ENCODE data around the gene CIRBP.

CIRBP gene

DNA sequence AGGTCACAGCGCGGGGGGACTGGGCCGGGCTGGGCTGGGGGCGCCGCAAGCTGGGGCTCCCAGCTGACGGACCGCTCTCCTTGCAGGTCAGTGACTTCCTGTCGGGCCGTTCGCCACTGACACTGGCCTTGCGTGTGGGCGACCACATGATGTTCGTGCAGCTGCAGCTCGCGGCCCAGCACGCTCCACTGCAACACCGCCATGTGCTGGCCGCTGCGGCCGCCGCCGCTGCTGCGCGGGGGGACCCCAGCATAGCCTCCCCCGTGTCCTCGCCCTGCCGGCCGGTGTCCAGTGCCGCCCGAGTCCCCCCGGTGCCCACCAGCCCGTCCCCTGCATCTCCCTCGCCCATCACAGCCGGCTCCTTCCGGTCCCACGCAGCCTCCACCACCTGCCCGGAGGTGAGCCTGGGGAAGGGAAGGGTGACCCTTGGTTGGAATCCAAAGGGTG is 15.0 kb upstream of the CIRBP start:
- Histone ChIP-seq H3K4ac (ENCODE audit: low read depth, low read length) (peak overlapping the region; percentile 20), H4K8ac (ENCODE audit: low read depth, low read length) (no peak overlapping the region), H2BK120ac (ENCODE audit: insufficient read depth, low read length, poor library complexity) (peak overlapping the region; percentile 5), H2BK12ac (ENCODE audit: low read length) (no peak overlapping the region), H3K23ac (ENCODE audit: low read length) (no peak overlapping the region), H3K9ac (ENCODE audit: low read length) (no peak overlapping the region), H4K12ac (ENCODE audit: low read depth, low read length) (no peak overlapping the region), H3K18ac (ENCODE audit: low read length) (peak overlapping the region; percentile 18), H3K79me2 (ENCODE audit: control insufficient read depth, insufficient read depth, low read length, poor library complexity) (peaks cover 34% of the 10 kb centered on the region), H3K4me3 (ENCODE audit: low read depth, low read length) (no peak overlapping the region), H3K79me1 (ENCODE audit: low read length) (peaks cover 33% of the 10 kb centered on the region), H3K4me1 (ENCODE audit: control insufficient read depth in 1 of 2, insufficient read depth in 2 of 2, low read length in 2 of 2) (peaks cover 12 to 14% of the 10 kb centered on the region in 2 experiments), H3K27ac (ENCODE audit: low read depth, low read length) (peak overlapping the region; percentile 92), H3K36me3 (ENCODE audit: control insufficient read depth in 1 of 2, insufficient read depth in 2 of 2, low read length in 2 of 2) (peaks cover 75 to 84% of the 10 kb centered on the region in 2 experiments), H3K4me2 (ENCODE audit: low read length) (no peak overlapping the region), H3K9me3 (ENCODE audit: insufficient read depth, low read depth, low read length) (no peaks in the 10 kb centered on the region), H2AK5ac (ENCODE audit: low read length) (no peak overlapping the region), H3K27me3 (ENCODE audit: insufficient read depth, low read length) (no peaks in the 10 kb centered on the region), H3K14ac (ENCODE audit: low read length) (no peak overlapping the region), H4K91ac (ENCODE audit: low read depth, low read length) (peak overlapping the region; percentile 45), H2AFZ (ENCODE audit: insufficient read depth, low read length, poor library complexity) (no peak overlapping the region), H2BK5ac (ENCODE audit: low read depth, low read length, poor library complexity) (no peak overlapping the region)
- no CpG with 5 or more reads among the region's 37 CpGs for WGBS (ENCODE audit: extremely low coverage, insufficient coverage, insufficient read length)
- no peak for DNase-seq

DNA sequence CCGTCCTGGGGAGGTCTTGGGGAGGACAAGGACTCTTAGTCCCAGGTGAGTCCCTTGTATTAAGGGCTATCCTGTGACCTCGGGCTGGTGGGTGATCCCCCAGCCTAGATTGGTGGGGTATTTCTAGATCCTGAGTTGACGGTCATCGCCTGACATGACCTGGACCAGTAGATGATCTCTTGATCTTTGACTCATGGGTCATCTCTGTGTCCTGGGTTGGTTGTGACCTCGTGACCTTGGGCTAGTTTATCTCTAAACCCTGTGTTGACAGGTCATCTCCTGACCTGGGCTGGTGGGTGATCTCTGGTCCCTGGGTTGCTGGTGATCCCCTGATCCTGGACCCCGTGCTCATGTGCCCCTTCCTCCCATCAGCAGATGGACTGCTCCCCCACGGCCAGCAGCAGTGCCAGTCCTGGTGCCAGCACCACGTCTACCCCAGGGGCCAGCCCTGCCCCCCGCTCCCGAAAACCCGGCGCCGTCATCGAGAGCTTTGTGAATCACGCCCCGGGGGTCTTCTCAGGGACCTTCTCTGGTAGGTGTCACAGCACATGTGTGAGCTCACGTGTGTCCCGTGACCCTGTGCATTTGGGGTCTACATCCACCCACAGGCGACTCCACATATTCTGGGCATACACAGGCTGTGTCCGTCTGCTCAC is 14.5 kb upstream of the CIRBP start:
- peaks cover 75 to 84% of the 10 kb centered on the region in 2 experiments for H3K36me3 ChIP-seq (ENCODE audit: control insufficient read depth in 1 of 2, insufficient read depth in 2 of 2, low read length in 2 of 2)
- no peaks in the 10 kb centered on the region for H3K27me3 ChIP-seq (ENCODE audit: insufficient read depth, low read length)
- DNase-seq: no peak
- H4K8ac ChIP-seq (ENCODE audit: low read depth, low read length): no peak overlapping the region
- H3K9ac ChIP-seq (ENCODE audit: low read length): no peak overlapping the region
- WGBS (ENCODE audit: extremely low coverage, insufficient coverage, insufficient read length): no CpG with 5 or more reads among the region's 20 CpGs
- H2BK12ac ChIP-seq (ENCODE audit: low read length): no peak overlapping the region
- no peak overlapping the region for H3K4me2 ChIP-seq (ENCODE audit: low read length)
- H2BK120ac ChIP-seq (ENCODE audit: insufficient read depth, low read length, poor library complexity): no peak overlapping the region
- peaks cover 35% of the 10 kb centered on the region for H3K79me1 ChIP-seq (ENCODE audit: low read length)
- H3K4me1 ChIP-seq (ENCODE audit: control insufficient read depth in 1 of 2, insufficient read depth in 2 of 2, low read length in 2 of 2): peaks cover 17 to 19% of the 10 kb centered on the region in 2 experiments
- H2AK5ac ChIP-seq (ENCODE audit: low read length): no peak overlapping the region
- no peaks in the 10 kb centered on the region for H3K9me3 ChIP-seq (ENCODE audit: insufficient read depth, low read depth, low read length)
- peak overlapping the region; percentile 92 for H3K27ac ChIP-seq (ENCODE audit: low read depth, low read length)
- H2AFZ ChIP-seq (ENCODE audit: insufficient read depth, low read length, poor library complexity): no peak overlapping the region
- H4K91ac ChIP-seq (ENCODE audit: low read depth, low read length): no peak overlapping the region
- peaks cover 34% of the 10 kb centered on the region for H3K79me2 ChIP-seq (ENCODE audit: control insufficient read depth, insufficient read depth, low read length, poor library complexity)
- H3K23ac ChIP-seq (ENCODE audit: low read length): no peak overlapping the region
- H2BK5ac ChIP-seq (ENCODE audit: low read depth, low read length, poor library complexity): no peak overlapping the region
- no peak overlapping the region for H4K12ac ChIP-seq (ENCODE audit: low read depth, low read length)
- H3K14ac ChIP-seq (ENCODE audit: low read length): no peak overlapping the region
- no peak overlapping the region for H3K4ac ChIP-seq (ENCODE audit: low read depth, low read length)
- H3K18ac ChIP-seq (ENCODE audit: low read length): peak overlapping the region; percentile 6
- H3K4me3 ChIP-seq (ENCODE audit: low read depth, low read length): no peak overlapping the region

DNA sequence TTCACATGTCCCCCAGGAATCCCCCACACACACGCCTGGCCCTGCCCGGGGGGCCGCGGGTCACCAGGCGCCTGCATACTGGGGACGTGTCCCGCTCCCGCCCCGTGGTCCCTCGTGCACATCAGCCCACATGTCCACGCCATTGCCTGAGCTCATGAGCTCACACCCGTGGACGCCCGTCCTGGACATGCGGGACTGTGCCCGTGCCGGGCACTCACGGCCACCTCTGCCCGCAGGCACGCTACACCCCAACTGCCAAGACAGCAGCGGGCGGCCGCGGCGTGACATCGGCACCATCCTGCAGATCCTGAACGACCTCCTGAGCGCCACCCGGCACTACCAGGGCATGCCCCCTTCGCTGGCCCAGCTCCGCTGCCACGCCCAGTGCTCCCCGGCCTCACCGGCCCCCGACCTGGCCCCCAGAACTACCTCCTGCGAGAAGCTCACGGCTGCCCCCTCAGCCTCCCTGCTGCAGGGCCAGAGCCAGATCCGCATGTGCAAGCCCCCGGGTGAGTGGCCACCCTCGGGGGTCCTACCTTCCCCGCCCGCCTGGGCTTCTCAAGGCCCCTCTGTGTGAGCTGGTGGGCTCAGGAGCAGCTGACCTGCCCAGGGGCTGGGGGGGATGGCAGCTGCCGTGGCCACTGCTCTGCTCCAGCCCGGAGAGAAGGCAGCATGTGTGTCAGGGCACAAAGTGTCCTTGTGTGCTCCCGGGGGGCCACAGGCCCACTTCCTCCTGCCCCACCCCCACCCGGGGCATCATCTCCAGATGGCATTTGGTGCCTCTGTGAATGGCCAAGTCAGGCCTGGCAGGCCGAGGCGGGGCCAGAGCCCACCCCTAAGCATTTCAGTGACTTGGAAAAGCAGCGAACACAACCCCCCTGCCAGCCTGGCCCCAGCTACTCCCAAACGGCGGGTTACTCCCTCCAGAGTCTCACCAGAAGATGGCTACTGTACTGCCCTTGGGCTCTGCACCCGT is 13.7 kb upstream of the CIRBP start:
- Histone ChIP-seq H4K12ac (ENCODE audit: low read depth, low read length) (no peak overlapping the region), H3K9ac (ENCODE audit: low read length) (no peak overlapping the region), H2BK12ac (ENCODE audit: low read length) (no peak overlapping the region), H3K23ac (ENCODE audit: low read length) (no peak overlapping the region), H3K18ac (ENCODE audit: low read length) (peak overlapping the region; percentile 6), H3K4me1 (ENCODE audit: control insufficient read depth in 1 of 2, insufficient read depth in 2 of 2, low read length in 2 of 2) (peaks cover 23 to 27% of the 10 kb centered on the region in 2 experiments), H2BK120ac (ENCODE audit: insufficient read depth, low read length, poor library complexity) (no peak overlapping the region), H2AK5ac (ENCODE audit: low read length) (no peak overlapping the region), H3K14ac (ENCODE audit: low read length) (no peak overlapping the region), H3K9me3 (ENCODE audit: insufficient read depth, low read depth, low read length) (no peaks in the 10 kb centered on the region), H3K79me1 (ENCODE audit: low read length) (peaks cover 32% of the 10 kb centered on the region), H3K27ac (ENCODE audit: low read depth, low read length) (peak overlapping the region; percentile 3), H2AFZ (ENCODE audit: insufficient read depth, low read length, poor library complexity) (no peak overlapping the region), H4K91ac (ENCODE audit: low read depth, low read length) (no peak overlapping the region), H3K4me2 (ENCODE audit: low read length) (no peak overlapping the region), H4K8ac (ENCODE audit: low read depth, low read length) (no peak overlapping the region), H2BK5ac (ENCODE audit: low read depth, low read length, poor library complexity) (no peak overlapping the region), H3K36me3 (ENCODE audit: control insufficient read depth in 1 of 2, insufficient read depth in 2 of 2, low read length in 2 of 2) (peaks cover 69 to 76% of the 10 kb centered on the region in 2 experiments), H3K4me3 (ENCODE audit: low read depth, low read length) (no peak overlapping the region), H3K4ac (ENCODE audit: low read depth, low read length) (no peak overlapping the region), H3K27me3 (ENCODE audit: insufficient read depth, low read length) (no peaks in the 10 kb centered on the region), H3K79me2 (ENCODE audit: control insufficient read depth, insufficient read depth, low read length, poor library complexity) (peaks cover 27% of the 10 kb centered on the region)
- DNase-seq: no peak
- WGBS (ENCODE audit: extremely low coverage, insufficient coverage, insufficient read length): no CpG with 5 or more reads among the region's 52 CpGs

- H3K4me3 ChIP-seq (ENCODE audit: low read depth, low read length): no peak overlapping the region
- H4K91ac ChIP-seq (ENCODE audit: low read depth, low read length): no peak overlapping the region
- H2BK12ac ChIP-seq (ENCODE audit: low read length): no peak overlapping the region
- WGBS (ENCODE audit: extremely low coverage, insufficient coverage, insufficient read length): no CpG with 5 or more reads among the region's 46 CpGs
- no peak overlapping the region for H3K4ac ChIP-seq (ENCODE audit: low read depth, low read length)
- H3K4me2 ChIP-seq (ENCODE audit: low read length): no peak overlapping the region
- no peak overlapping the region for H2BK5ac ChIP-seq (ENCODE audit: low read depth, low read length, poor library complexity)
- DNase-seq: no peak
- H3K23ac ChIP-seq (ENCODE audit: low read length): no peak overlapping the region
- no peaks in the 10 kb centered on the region for H3K9me3 ChIP-seq (ENCODE audit: insufficient read depth, low read depth, low read length)
- no peak overlapping the region for H4K12ac ChIP-seq (ENCODE audit: low read depth, low read length)
- H3K27ac ChIP-seq (ENCODE audit: low read depth, low read length): no peak overlapping the region
- H2AFZ ChIP-seq (ENCODE audit: insufficient read depth, low read length, poor library complexity): no peak overlapping the region
- no peak overlapping the region for H3K14ac ChIP-seq (ENCODE audit: low read length)
- H3K27me3 ChIP-seq (ENCODE audit: insufficient read depth, low read length): no peaks in the 10 kb centered on the region
- H2BK120ac ChIP-seq (ENCODE audit: insufficient read depth, low read length, poor library complexity): no peak overlapping the region
- H3K79me2 ChIP-seq (ENCODE audit: control insufficient read depth, insufficient read depth, low read length, poor library complexity): peaks cover 18% of the 10 kb centered on the region
- peaks cover 60 to 63% of the 10 kb centered on the region in 2 experiments for H3K36me3 ChIP-seq (ENCODE audit: control insufficient read depth in 1 of 2, insufficient read depth in 2 of 2, low read length in 2 of 2)
- no peak overlapping the region for H3K18ac ChIP-seq (ENCODE audit: low read length)
- H3K4me1 ChIP-seq (ENCODE audit: control insufficient read depth in 1 of 2, insufficient read depth in 2 of 2, low read length in 2 of 2): peaks cover 28 to 36% of the 10 kb centered on the region in 2 experiments
- H4K8ac ChIP-seq (ENCODE audit: low read depth, low read length): no peak overlapping the region
- no peak overlapping the region for H3K9ac ChIP-seq (ENCODE audit: low read length)
- H3K79me1 ChIP-seq (ENCODE audit: low read length): peaks cover 29% of the 10 kb centered on the region
- no peak overlapping the region for H2AK5ac ChIP-seq (ENCODE audit: low read length)
These were observed 12.3 kb upstream of the CIRBP start for GRCh38 chr19:1256646-1257474.
